Activated CD4-positive, alpha-beta memory T cell treated with anti-CD3 and anti-CD28 coated beads, Interleukin-2, amount 10 ng/mL, durations not matched to agents 7 days and 5 days (primary cell): ENCODE measurements around the gene GRM5. TPM values are rescaled to one million over a fixed set of nuclear protein-coding genes. Genes with fewer than 3 reads are reported as not detected.
"Not testable (repeated sequence)": the region's sequence is repeated elsewhere in the genome, so short reads cannot be mapped to it uniquely, and the experiment has no call there.

Source experiments
- CTCF ChIA-PET: fragments of 350-600 bp; sonication (Branson Sonifier 250); formaldehyde crosslinking; loops from one replicate; lab custom pipeline; 2021; ENCODE audit warnings: antibody characterized with exemption, inconsistent platforms; lab: Charles Lee
- POLR2A ChIA-PET: fragments of 350-600 bp; sonication (Branson Sonifier 250); formaldehyde crosslinking; loops from one replicate; lab custom pipeline; 2021; ENCODE audit warnings: antibody characterized with exemption; lab: Charles Lee
- DNase-seq: peaks from one replicate; pipeline ENCODE4 v3.0.0-alpha.2; 2020
- H3K27ac Mint-ChIP-seq: one replicate; pipeline ENCODE4 v1.8.0; 2021; ENCODE audit warnings: mild to moderate bottlenecking, mixed read lengths
- H3K27me3 Mint-ChIP-seq: one replicate; pipeline ENCODE4 v1.8.0; 2021; ENCODE audit warnings: mixed read lengths
- H3K36me3 Mint-ChIP-seq: one replicate; pipeline ENCODE4 v1.8.0; 2021; ENCODE audit warnings: low read depth, mixed read lengths
- H3K4me1 Mint-ChIP-seq: one replicate; pipeline ENCODE4 v1.8.0; 2021; ENCODE audit warnings: mixed read lengths
- H3K4me3 Mint-ChIP-seq: one replicate; pipeline ENCODE4 v1.8.0; 2021; ENCODE audit warnings: mild to moderate bottlenecking, mixed read lengths
- H3K9me3 Mint-ChIP-seq: one replicate; pipeline ENCODE4 v1.8.0; 2021; ENCODE audit warnings: mixed read lengths
- total RNA-seq, 2 experiments: library from RNA; stranded (reverse); gene quantifications; one replicate each; pipeline ENCODE4 v1.2.3, GENCODE V29; 2021

Gene GRM5
- total RNA-seq, 2 experiments from 2014 or later: not detected

GRCh38 chr11:88543902-88544655 lies 521.7 kb downstream of the GRM5 start:
- DNase-seq: peak; percentile 87
- Mint-ChIP-seq H3K4me3 (no peak overlapping the region), H3K27me3 (peaks cover 10% of the 10 kb centered on the region), H3K36me3 (no peaks in the 10 kb centered on the region), H3K27ac (peak overlapping the region; percentile 7), H3K4me1 (peaks cover 6% of the 10 kb centered on the region), H3K9me3 (no peaks in the 10 kb centered on the region)
- ChIA-PET CTCF (interaction anchor here (0.6 to 5.1 kb wide), 27 partner anchors 8 to 527 kb away, joined by 3 to 48 read pairs (median 4); partner anchors contain the start of gene CTSC), POLR2A (interaction anchor here (1.0 to 2.8 kb wide), 2 partner anchors 207 to 213 kb away, joined by 3 to 15 read pairs; partner anchors contain the start of gene CTSC)

GRCh38 chr11:88541006-88541405 lies 524.8 kb downstream of the GRM5 start:
- no peak overlapping the region for H3K27ac Mint-ChIP-seq
- no peaks in the 10 kb centered on the region for H3K9me3 Mint-ChIP-seq
- no peaks in the 10 kb centered on the region for H3K36me3 Mint-ChIP-seq
- DNase-seq: no peak
- peaks cover 3% of the 10 kb centered on the region for H3K27me3 Mint-ChIP-seq
- ChIA-PET POLR2A (interaction anchor here (1.2 kb wide), 1 partner anchor 119 kb away, joined by 3 read pairs; no protein-coding TSS in a partner anchor), CTCF (interaction anchor here (0.7 to 5.1 kb wide), 5 partner anchors 11 to 524 kb away, joined by 3 to 48 read pairs (median 17); no protein-coding TSS in a partner anchor)
- H3K4me3 Mint-ChIP-seq: no peak overlapping the region
- peaks cover 13% of the 10 kb centered on the region for H3K4me1 Mint-ChIP-seq

GRCh38 chr11:88538098-88538497 lies 527.7 kb downstream of the GRM5 start:
- Mint-ChIP-seq H3K36me3 (peaks cover 1% of the 10 kb centered on the region), H3K27me3 (peaks cover under 1% of the 10 kb centered on the region), H3K9me3 (peaks cover 2% of the 10 kb centered on the region), H3K4me1 (peaks cover 20% of the 10 kb centered on the region), H3K27ac (no peak overlapping the region), H3K4me3 (no peak overlapping the region)
- POLR2A ChIA-PET: interaction anchor here (0.6 to 0.7 kb wide), 2 partner anchors 200 to 214 kb away, joined by 3 read pairs; partner anchors contain the start of gene CTSC
- CTCF ChIA-PET: interaction anchor here (0.9 to 1.8 kb wide), 4 partner anchors 9 to 522 kb away, joined by 3 to 6 read pairs (median 4); no protein-coding TSS in a partner anchor
- no peak for DNase-seq

GRCh38 chr11:88537613-88538012 lies 528.2 kb downstream of the GRM5 start:
- H3K9me3 Mint-ChIP-seq: peaks cover 2% of the 10 kb centered on the region
- no peak for DNase-seq
- H3K27ac Mint-ChIP-seq: no peak overlapping the region
- CTCF ChIA-PET: interaction anchor here (0.9 to 1.8 kb wide), 3 partner anchors 9 to 522 kb away, joined by 4 to 6 read pairs (median 5); no protein-coding TSS in a partner anchor
- peaks cover 20% of the 10 kb centered on the region for H3K4me1 Mint-ChIP-seq
- POLR2A ChIA-PET: interaction anchor here (0.6 kb wide), 1 partner anchor 214 kb away, joined by 3 read pairs; no protein-coding TSS in a partner anchor
- peaks cover 3% of the 10 kb centered on the region for H3K36me3 Mint-ChIP-seq
- no peak overlapping the region for H3K4me3 Mint-ChIP-seq
- H3K27me3 Mint-ChIP-seq: peaks cover 2% of the 10 kb centered on the region

- H3K27me3 Mint-ChIP-seq: peaks cover 2% of the 10 kb centered on the region
- CTCF ChIA-PET: interaction anchor here (2.2 to 2.3 kb wide), 2 partner anchors 8 to 15 kb away, joined by 8 read pairs; no protein-coding TSS in a partner anchor
- DNase-seq: no peak
- peaks cover 3% of the 10 kb centered on the region for H3K36me3 Mint-ChIP-seq
- no peak overlapping the region for H3K4me3 Mint-ChIP-seq
- no peak overlapping the region for H3K27ac Mint-ChIP-seq
- peaks cover 2% of the 10 kb centered on the region for H3K9me3 Mint-ChIP-seq
- POLR2A ChIA-PET: interaction anchor here (0.7 to 3.0 kb wide), 4 partner anchors 115 to 207 kb away, joined by 3 to 18 read pairs (median 3); partner anchors contain the start of gene CTSC
- H3K4me1 Mint-ChIP-seq: peaks cover 20% of the 10 kb centered on the region
Measured at GRCh38 chr11:88536616-88537265, 529.0 kb downstream of the GRM5 start.

GRCh38 chr11:88535916-88536547 lies 529.8 kb downstream of the GRM5 start:
- peaks cover 3% of the 10 kb centered on the region for H3K36me3 Mint-ChIP-seq
- peaks cover 5% of the 10 kb centered on the region for H3K27me3 Mint-ChIP-seq
- peaks cover 2% of the 10 kb centered on the region for H3K9me3 Mint-ChIP-seq
- H3K4me1 Mint-ChIP-seq: peaks cover 20% of the 10 kb centered on the region
- H3K27ac Mint-ChIP-seq: no peak overlapping the region
- H3K4me3 Mint-ChIP-seq: no peak overlapping the region
- CTCF ChIA-PET: interaction anchor here (2.2 to 2.3 kb wide), 2 partner anchors 8 to 16 kb away, joined by 8 read pairs; no protein-coding TSS in a partner anchor
- POLR2A ChIA-PET: interaction anchor here (0.7 to 3.0 kb wide), 5 partner anchors 114 to 212 kb away, joined by 3 to 18 read pairs (median 3); partner anchors contain the start of gene CTSC
- no peak for DNase-seq

- Mint-ChIP-seq H3K4me3 (no peak overlapping the region), H3K27ac (no peak overlapping the region), H3K27me3 (peaks cover 8% of the 10 kb centered on the region), H3K9me3 (peaks cover 2% of the 10 kb centered on the region), H3K4me1 (peaks cover 20% of the 10 kb centered on the region), H3K36me3 (peaks cover 3% of the 10 kb centered on the region)
- DNase-seq: no peak
- POLR2A ChIA-PET: interaction anchor here (0.9 to 3.0 kb wide), 3 partner anchors 114 to 211 kb away, joined by 3 to 18 read pairs (median 3); partner anchors contain the start of gene CTSC
- CTCF ChIA-PET: interaction anchor here (2.2 to 2.3 kb wide), 2 partner anchors 9 to 17 kb away, joined by 8 read pairs; no protein-coding TSS in a partner anchor
Measured at GRCh38 chr11:88535266-88535665, 530.5 kb downstream of the GRM5 start.

- H3K4me3 Mint-ChIP-seq, H3K36me3 Mint-ChIP-seq, H3K9me3 Mint-ChIP-seq, DNase-seq, H3K27ac Mint-ChIP-seq: not testable (repeated sequence)
- Mint-ChIP-seq H3K27me3 (peaks cover 10% of the 10 kb centered on the region), H3K4me1 (peaks cover 20% of the 10 kb centered on the region)
- ChIA-PET CTCF (interaction anchor here (2.2 to 2.3 kb wide), 2 partner anchors 10 to 17 kb away, joined by 8 read pairs; no protein-coding TSS in a partner anchor), POLR2A (interaction anchor here (3.0 kb wide), 1 partner anchor 197 kb away, joined by 18 read pairs; the partner anchor contains the start of gene CTSC)
Measured at GRCh38 chr11:88534706-88535105, 531.1 kb downstream of the GRM5 start.

- Mint-ChIP-seq H3K4me1 (peaks cover 20% of the 10 kb centered on the region), H3K9me3 (peaks cover 2% of the 10 kb centered on the region), H3K27me3 (peaks cover 14% of the 10 kb centered on the region), H3K4me3 (no peak overlapping the region), H3K27ac (no peak overlapping the region), H3K36me3 (peaks cover 3% of the 10 kb centered on the region)
- DNase-seq: no peak
- CTCF ChIA-PET: interaction anchor here (2.2 kb wide), 1 partner anchor 10 kb away, joined by 8 read pairs; no protein-coding TSS in a partner anchor
- POLR2A ChIA-PET: interaction anchor here (3.0 kb wide), 1 partner anchor 197 kb away, joined by 18 read pairs; the partner anchor contains the start of gene CTSC
Measured at GRCh38 chr11:88534185-88534584, 531.6 kb downstream of the GRM5 start.

- Mint-ChIP-seq H3K27ac (no peak overlapping the region), H3K27me3 (peaks cover 17% of the 10 kb centered on the region), H3K9me3 (peaks cover 2% of the 10 kb centered on the region), H3K4me1 (peaks cover 20% of the 10 kb centered on the region), H3K4me3 (no peak overlapping the region), H3K36me3 (peaks cover 3% of the 10 kb centered on the region)
- POLR2A ChIA-PET: no interaction called here
- no peak for DNase-seq
- CTCF ChIA-PET: no interaction called here
Measured at GRCh38 chr11:88533001-88533400, 532.8 kb downstream of the GRM5 start.

GRCh38 chr11:88531831-88532230 lies 534.0 kb downstream of the GRM5 start:
- CTCF ChIA-PET: interaction anchor here (0.9 kb wide), 1 partner anchor 12 kb away, joined by 3 read pairs; no protein-coding TSS in a partner anchor
- Mint-ChIP-seq H3K9me3 (peaks cover 2% of the 10 kb centered on the region), H3K36me3 (peaks cover 3% of the 10 kb centered on the region), H3K27me3 (peaks cover 17% of the 10 kb centered on the region), H3K4me1 (peaks cover 20% of the 10 kb centered on the region), H3K4me3 (no peak overlapping the region), H3K27ac (no peak overlapping the region)
- POLR2A ChIA-PET: interaction anchor here (1.3 kb wide), 1 partner anchor 194 kb away, joined by 4 read pairs; the partner anchor contains the start of gene CTSC
- no peak for DNase-seq
